Subcutaneous abdominal adipose tissue (tissue), 5 donors: ENCODE data around the gene HERC4.
"Not testable (repeated sequence)": the region's sequence is repeated elsewhere in the genome, so short reads cannot be mapped to it uniquely, and the experiment has no call there.

Experiments
- H3K27ac ChIP-seq: one replicate; pipeline ENCODE4 v1.7.0; 2013; ENCODE audit warnings: low read depth, mild to moderate bottlenecking, inconsistent platforms, low read length, moderate library complexity
- H3K27me3 ChIP-seq, 5 donors: one replicate each; pipeline ENCODE4 v1.7.0; 2013; ENCODE audit warnings: low read length in 5 of 5, inconsistent platforms in 1 of 5; ENCODE audit not compliant: control insufficient read depth in 5 of 5, insufficient read depth in 4 of 5
- H3K36me3 ChIP-seq, 5 donors: one replicate each; pipeline ENCODE4 v1.7.0; 2013; ENCODE audit warnings: low read length in 5 of 5; ENCODE audit not compliant: control insufficient read depth in 5 of 5, insufficient read depth in 5 of 5
- H3K4me1 ChIP-seq, 5 donors: one replicate each; pipeline ENCODE4 v1.7.0; 2013; ENCODE audit warnings: low read length in 5 of 5, mild to moderate bottlenecking in 3 of 5, moderate library complexity in 1 of 5; ENCODE audit not compliant: control insufficient read depth in 5 of 5, insufficient read depth in 5 of 5
- H3K4me3 ChIP-seq, 5 donors: one replicate each; pipeline ENCODE4 v1.7.0; 2013; ENCODE audit warnings: low read length in 5 of 5, low read depth in 1 of 5
- H3K9ac ChIP-seq, 5 donors: one replicate each; pipeline ENCODE4 v1.7.0; 2013; ENCODE audit warnings: low read length in 5 of 5, mild to moderate bottlenecking in 4 of 5, moderate library complexity in 3 of 5
- H3K9me3 ChIP-seq, 5 donors: one replicate each; pipeline ENCODE4 v1.7.0; 2013; ENCODE audit warnings: low read length in 5 of 5; ENCODE audit not compliant: control insufficient read depth in 5 of 5
- donor health status: healthy.
- donor health status: healthy.
- donor health status: healthy.
- donor health status: healthy.
- donor health status: healthy.

Gene HERC4

GRCh38 chr10:67976292-67977245 is 98.5 kb downstream of the HERC4 start:
- peaks cover 22 to 66% (median 33%) of the 10 kb centered on the region in 5 donors for H3K36me3 ChIP-seq
- H3K9me3 ChIP-seq, result peaks cover under 1 to 3% (median under 1%) of the 10 kb centered on the region in 5 donors
- no peaks in the 10 kb centered on the region for H3K27me3 ChIP-seq
- no peak overlapping the region for H3K9ac ChIP-seq
- H3K4me3 ChIP-seq, result no peak overlapping the region
- H3K4me1 ChIP-seq, result peaks cover 0 to 8% (median 6%) of the 10 kb centered on the region in 5 donors
- no peak overlapping the region for H3K27ac ChIP-seq

- H3K9ac ChIP-seq, result no peak overlapping the region
- H3K36me3 ChIP-seq, result peaks cover 21 to 60% (median 33%) of the 10 kb centered on the region in 5 donors
- H3K4me1 ChIP-seq, result peaks cover 0 to 8% (median 6%) of the 10 kb centered on the region in 5 donors
- no peak overlapping the region for H3K27ac ChIP-seq
- H3K9me3 ChIP-seq, result peaks cover 2 to 9% (median 4%) of the 10 kb centered on the region in 5 donors
- no peaks in the 10 kb centered on the region for H3K27me3 ChIP-seq
- no peak overlapping the region for H3K4me3 ChIP-seq
Observed at GRCh38 chr10:67975871-67976270, 99.2 kb downstream of the HERC4 start.

- no peak overlapping the region for H3K4me3 ChIP-seq
- H3K4me1 ChIP-seq, result no peaks in the 10 kb centered on the region
Observed at GRCh38 chr10:67971311-67971710, 103.8 kb downstream of the HERC4 start.

GRCh38 chr10:67969875-67970274 is 105.2 kb downstream of the HERC4 start:
- H3K9ac ChIP-seq, result no peak overlapping the region
- peaks cover 26 to 40% (median 29%) of the 10 kb centered on the region in 5 donors for H3K36me3 ChIP-seq
- no peak overlapping the region for H3K27ac ChIP-seq
- H3K27me3 ChIP-seq, result no peaks in the 10 kb centered on the region
- peaks cover 2 to 9% (median 6%) of the 10 kb centered on the region in 5 donors for H3K9me3 ChIP-seq
- H3K4me3 ChIP-seq, result no peak overlapping the region
- H3K4me1 ChIP-seq, result no peaks in the 10 kb centered on the region

More at GRCh38 chr10:67971311-67971710, 103.8 kb downstream of the HERC4 start:
- no peaks in the 10 kb centered on the region for H3K27me3 ChIP-seq
- peaks cover 14 to 27% (median 19%) of the 10 kb centered on the region in 5 donors for H3K36me3 ChIP-seq
- no peak overlapping the region for H3K9ac ChIP-seq
- no peak overlapping the region for H3K27ac ChIP-seq
- peaks cover 2 to 9% (median 6%) of the 10 kb centered on the region in 5 donors for H3K9me3 ChIP-seq

GRCh38 chr10:67966035-67966434 is 109.0 kb downstream of the HERC4 start:
- H3K9ac ChIP-seq, H3K4me1 ChIP-seq, H3K4me3 ChIP-seq, H3K27me3 ChIP-seq, H3K27ac ChIP-seq, H3K9me3 ChIP-seq: not testable (repeated sequence)
- peaks cover 12 to 26% (median 22%) of the 10 kb centered on the region in 5 donors for H3K36me3 ChIP-seq

- Histone ChIP-seq H3K4me1 (no peaks in the 10 kb centered on the region), H3K36me3 (peaks cover 15 to 27% (median 26%) of the 10 kb centered on the region in 5 donors), H3K27me3 (no peaks in the 10 kb centered on the region), H3K9me3 (peaks cover 0 to 2% (median 0%) of the 10 kb centered on the region in 5 donors), H3K27ac (no peak overlapping the region), H3K4me3 (no peak overlapping the region), H3K9ac (no peak overlapping the region)
Observed at GRCh38 chr10:67965456-67965855, 109.6 kb downstream of the HERC4 start.

GRCh38 chr10:67959839-67960476 is 115.1 kb downstream of the HERC4 start:
- Histone ChIP-seq H3K4me3 (no peak overlapping the region), H3K27me3 (no peaks in the 10 kb centered on the region), H3K9me3 (no peaks in the 10 kb centered on the region), H3K36me3 (peaks cover 3 to 16% (median 10%) of the 10 kb centered on the region in 5 donors), H3K27ac (no peak overlapping the region), H3K4me1 (no peaks in the 10 kb centered on the region), H3K9ac (no peak overlapping the region)

GRCh38 chr10:67955614-67956013 is 119.5 kb downstream of the HERC4 start:
- H3K27me3 ChIP-seq, result no peaks in the 10 kb centered on the region
- H3K27ac ChIP-seq, result no peak overlapping the region
- no peak overlapping the region for H3K9ac ChIP-seq
- no peaks in the 10 kb centered on the region for H3K9me3 ChIP-seq
- H3K4me1 ChIP-seq, result no peaks in the 10 kb centered on the region
- no peak overlapping the region for H3K4me3 ChIP-seq
- H3K36me3 ChIP-seq, result peaks cover 13 to 34% (median 23%) of the 10 kb centered on the region in 5 donors

GRCh38 chr10:67943917-67944316 is 131.2 kb downstream of the HERC4 start:
- no peaks in the 10 kb centered on the region for H3K4me1 ChIP-seq
- H3K9ac ChIP-seq, result no peak overlapping the region
- peaks cover 23 to 52% (median 37%) of the 10 kb centered on the region in 5 donors for H3K36me3 ChIP-seq
- no peak overlapping the region for H3K4me3 ChIP-seq
- no peaks in the 10 kb centered on the region for H3K27me3 ChIP-seq
- H3K27ac ChIP-seq, result no peak overlapping the region
- H3K9me3 ChIP-seq, result peaks cover 0 to 4% (median 0%) of the 10 kb centered on the region in 5 donors

- Histone ChIP-seq H3K36me3 (peaks cover 24 to 47% (median 32%) of the 10 kb centered on the region in 5 donors), H3K27me3 (no peaks in the 10 kb centered on the region), H3K9me3 (no peaks in the 10 kb centered on the region), H3K4me1 (no peaks in the 10 kb centered on the region), H3K27ac (no peak overlapping the region), H3K9ac (no peak overlapping the region), H3K4me3 (no peak overlapping the region)
Observed at GRCh38 chr10:67936416-67936815, 138.7 kb downstream of the HERC4 start.
